GM19328 (cell line): ENCODE results near the gene CANX.
"Not testable (repeated sequence)": the region's sequence is repeated elsewhere in the genome, so short reads cannot be mapped to it uniquely, and the experiment has no call there.

Experiments used
- ATAC-seq: cut with Tn5 transposase; IDR thresholded peaks from one replicate; pipeline ENCODE4 v1.9.1; 2021; ENCODE audit warnings: mild to moderate bottlenecking, moderate library complexity; ENCODE audit not compliant: unreplicated experiment

The CANX gene

DNA sequence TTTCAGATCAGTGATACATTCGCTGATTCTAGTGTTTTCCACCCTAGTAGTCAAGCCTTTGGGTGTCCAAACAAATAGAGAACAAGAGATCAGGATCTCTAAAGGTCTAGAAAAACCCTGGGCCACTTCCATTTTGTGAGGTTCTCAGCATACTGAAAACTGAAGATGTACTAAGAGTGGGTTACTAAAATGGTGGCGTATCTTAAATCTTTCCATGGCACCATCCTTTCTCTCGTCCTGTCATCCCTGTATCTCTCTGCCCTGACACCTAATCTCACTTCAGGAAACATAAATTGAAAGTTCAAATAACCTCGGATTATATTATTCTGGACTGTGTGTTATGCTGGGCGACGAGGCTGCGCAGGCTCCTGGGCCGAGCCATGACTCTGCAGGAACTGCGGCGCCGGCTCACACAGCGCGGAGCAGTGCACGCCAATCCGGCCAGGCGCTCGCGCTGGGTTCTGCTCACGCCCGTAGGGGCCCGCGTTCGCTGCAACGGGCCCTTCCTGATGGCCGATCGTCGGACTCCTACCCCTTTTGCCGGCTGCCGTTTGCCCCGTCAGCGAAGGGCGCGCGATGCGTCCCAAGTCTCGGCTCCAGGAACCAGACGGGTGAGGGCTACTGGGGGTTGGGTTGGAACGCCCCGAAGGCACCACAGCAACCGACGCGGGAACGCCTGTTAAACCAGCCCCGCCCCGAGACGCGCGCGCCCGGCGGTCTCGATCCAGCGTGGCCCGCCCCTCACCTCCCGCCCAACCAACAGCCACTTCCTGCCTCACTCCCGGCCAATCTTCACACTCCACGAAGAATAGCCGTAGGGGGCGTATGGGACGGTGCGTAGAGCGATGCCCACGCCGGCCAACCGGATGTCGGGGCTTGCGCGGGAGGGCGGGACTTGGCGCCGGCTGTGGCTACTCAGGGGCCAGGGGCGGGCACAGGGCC, 503 bp upstream of the CANX start:
- ATAC-seq = peak; percentile 89

DNA sequence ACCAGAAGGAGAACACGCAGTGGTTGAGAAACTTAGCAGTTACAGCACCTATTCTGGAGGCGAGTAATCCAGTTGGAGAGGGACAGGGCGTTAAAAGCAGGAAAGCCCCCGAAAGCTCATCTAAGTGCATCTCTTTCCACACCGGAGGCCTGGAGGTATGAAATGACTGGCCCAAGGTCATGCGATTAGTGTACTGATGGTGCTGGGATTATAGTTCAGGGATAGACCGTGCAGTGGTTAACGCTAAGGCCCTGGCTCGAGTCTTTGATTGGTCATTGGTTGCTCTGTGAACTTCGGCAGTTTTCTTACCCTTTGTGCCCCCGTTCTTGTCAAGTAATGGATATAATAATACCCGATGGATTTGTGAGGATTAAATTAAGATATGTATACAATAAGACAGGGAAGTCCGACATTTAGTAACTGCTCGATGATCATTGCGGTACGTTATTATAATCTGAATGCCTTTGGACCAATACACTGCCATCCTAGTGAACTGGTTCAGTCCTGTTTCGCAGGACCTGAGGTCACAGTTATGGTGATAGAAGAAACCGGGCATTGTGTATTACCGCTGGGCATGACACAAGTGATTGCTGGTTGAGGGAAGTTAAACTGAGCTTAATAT, 960 bp downstream of the CANX start:
- no peak for ATAC-seq

DNA sequence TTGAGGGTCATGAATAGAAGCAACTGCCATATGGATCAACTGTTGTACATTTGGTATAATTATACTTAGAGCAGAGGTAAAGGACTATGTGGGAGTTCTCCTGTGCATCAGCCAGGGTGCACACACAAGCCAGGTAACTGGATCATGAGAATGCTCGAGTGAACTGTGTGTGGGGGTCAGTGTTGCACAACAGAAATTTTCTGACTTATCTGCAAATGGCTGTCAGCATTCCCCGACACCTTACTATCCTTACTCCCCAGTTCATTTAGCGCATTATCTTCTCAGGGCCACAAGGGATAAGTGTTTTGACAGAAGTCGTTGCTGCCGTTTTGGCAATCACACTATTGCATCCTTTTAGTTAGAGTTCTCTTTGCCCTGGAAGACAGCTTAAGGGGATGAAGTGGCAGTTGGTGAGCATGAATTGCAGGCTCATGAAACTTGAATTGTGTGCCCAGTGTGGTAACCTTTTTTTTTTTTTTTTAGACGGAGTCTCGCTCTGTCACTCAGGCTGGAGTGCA, 1.7 kb downstream of the CANX start:
- no peak for ATAC-seq

DNA sequence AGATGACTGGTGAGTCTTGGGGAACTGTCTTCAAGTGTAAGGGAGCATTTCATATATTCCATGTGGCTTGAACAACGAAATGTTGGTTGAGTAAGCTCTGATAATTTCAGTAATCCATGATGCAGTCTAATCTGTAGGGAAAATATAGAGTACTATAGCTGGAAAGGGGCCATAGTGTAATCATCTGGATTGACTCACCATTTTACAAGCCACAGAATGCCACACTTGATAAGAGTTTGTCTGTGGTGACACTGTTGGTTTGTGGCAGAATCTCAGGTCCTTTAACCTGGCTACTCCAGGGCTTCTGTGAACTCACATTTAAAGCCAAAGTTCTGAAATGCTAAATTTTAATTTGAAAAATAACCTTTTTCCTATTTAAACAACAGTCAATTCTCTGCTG, 17.5 kb downstream of the CANX start:
- ATAC-seq = no peak

DNA sequence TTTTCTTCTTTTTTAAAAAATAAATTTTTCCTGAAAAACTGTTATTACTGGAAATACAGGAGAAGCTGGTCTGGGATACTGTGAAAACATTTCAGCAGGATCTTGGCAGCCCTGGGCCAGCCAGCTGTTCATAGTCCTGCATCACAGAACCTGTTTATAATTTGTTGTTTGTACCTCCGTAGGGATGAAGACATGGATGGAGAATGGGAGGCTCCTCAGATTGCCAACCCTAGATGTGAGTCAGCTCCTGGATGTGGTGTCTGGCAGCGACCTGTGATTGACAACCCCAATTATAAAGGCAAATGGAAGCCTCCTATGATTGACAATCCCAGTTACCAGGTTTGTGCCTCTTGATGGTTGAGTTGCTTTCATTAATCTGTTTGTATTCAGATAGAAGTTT, 21.5 kb downstream of the CANX start:
- ATAC-seq = no peak

DNA sequence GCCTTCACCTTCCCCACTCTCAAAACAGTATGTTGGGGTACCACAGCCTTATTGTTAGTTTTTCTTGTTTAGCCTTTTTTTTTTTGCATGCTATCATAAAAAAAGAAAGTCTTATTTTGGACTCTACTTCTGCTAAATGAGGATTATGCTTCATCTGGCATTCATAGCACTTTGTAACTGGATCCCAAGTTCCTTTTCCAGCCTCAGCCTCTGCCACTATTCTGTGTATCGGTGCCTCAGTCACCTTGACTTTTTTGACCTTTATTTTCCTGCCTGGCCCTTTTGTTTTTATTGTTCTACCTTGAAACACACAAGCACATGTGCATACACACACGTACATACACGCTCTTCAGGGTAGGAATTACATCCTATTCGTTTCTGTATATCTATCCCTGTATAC, 25.4 kb downstream of the CANX start:
- no peak for ATAC-seq

DNA sequence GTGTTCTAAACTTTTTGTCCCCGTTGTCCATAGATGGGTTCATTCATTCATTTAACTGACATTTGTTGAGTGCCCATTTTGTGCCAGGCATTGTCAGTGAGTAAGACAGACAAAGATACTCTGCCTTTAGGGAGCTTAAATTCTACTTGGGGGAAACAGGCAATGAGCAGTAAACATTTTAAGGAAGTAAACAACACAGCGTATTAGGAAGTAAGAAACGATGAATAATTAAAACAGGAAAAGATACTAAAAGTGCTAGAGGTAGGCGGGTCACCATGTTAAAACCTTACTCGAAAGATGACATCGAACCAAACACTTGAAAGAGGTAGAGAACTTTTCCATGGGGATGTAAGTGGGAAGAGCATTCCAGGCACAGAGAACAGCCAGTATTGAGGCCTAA, 28.3 kb downstream of the CANX start:
- no peak for ATAC-seq

DNA sequence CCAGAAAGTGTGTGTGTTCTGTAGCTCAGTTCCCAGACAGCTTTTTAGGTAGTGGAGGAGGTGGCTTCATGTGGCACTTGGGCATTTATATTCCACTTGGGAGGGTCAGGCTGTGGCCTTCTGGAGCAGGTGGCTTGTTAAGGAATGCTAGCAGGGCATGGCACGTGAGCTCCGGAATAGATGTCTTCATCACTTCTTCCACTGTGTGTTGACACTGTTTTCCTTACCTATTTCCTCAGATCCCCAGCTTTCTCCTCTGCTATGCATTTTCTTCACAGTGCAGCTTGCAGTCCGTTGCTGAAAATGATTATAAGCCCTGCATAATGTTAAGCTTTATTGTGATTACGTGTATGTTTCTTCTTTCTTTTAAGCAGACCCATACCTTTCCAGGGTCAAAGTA, 30.5 kb downstream of the CANX start:
- no peak for ATAC-seq

DNA sequence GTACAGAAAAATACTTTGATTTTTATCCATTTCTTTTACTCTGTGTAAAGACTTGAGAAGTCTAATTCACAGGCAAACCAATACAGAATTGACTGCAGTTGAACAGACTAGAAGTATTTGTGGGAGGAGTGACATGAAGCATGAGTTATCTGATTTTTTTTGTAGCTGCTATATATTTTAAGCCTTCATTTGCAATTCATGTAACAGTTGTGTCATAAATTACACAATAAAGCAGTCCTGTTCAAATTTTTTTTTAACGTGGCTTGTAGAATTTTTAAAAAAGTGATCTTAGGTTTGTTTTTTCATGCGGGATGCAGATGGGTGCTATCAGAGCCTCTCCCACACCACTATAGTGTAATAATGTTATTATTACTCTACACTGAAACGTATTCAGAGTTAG, 31.0 kb downstream of the CANX start:
- ATAC-seq = no peak

DNA sequence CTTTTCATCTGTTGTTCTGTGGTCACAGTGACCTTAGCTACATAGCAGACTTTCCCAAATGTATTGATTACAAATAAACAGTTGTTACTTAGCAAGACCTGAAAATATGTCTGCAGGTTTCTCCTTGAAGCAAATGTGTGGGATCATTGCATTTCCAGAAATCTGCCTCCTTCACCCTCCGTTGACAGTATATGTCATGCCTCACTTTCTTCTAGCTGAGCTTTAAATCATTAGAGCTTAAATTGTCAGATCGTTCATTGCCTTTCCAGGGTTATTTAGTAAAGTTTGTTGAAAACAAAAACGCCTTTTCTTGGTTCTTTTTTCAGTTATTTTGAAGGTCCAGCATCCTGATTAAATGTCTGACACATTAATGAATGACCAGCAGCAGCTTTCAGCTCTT, 31.6 kb downstream of the CANX start:
- no peak for ATAC-seq

DNA sequence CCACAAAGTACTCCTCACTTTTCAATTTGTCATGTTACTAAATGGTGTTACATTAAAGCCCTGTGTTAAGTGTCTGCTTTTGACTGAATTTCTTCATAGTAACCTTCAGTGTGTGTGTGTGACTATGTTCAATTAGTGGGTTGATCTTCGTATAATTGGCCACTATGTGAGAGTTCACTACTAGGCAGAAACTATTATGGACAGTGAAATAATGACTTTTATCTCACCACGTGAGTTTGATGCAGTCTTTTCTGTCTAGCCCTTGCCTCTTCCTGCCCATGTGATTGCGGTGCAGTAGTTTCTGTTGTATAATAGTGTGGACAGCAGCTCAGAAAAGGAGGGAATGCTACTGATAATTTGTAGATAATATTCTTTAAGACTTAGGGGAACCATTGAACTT, 32.1 kb downstream of the CANX start:
- no peak for ATAC-seq

DNA sequence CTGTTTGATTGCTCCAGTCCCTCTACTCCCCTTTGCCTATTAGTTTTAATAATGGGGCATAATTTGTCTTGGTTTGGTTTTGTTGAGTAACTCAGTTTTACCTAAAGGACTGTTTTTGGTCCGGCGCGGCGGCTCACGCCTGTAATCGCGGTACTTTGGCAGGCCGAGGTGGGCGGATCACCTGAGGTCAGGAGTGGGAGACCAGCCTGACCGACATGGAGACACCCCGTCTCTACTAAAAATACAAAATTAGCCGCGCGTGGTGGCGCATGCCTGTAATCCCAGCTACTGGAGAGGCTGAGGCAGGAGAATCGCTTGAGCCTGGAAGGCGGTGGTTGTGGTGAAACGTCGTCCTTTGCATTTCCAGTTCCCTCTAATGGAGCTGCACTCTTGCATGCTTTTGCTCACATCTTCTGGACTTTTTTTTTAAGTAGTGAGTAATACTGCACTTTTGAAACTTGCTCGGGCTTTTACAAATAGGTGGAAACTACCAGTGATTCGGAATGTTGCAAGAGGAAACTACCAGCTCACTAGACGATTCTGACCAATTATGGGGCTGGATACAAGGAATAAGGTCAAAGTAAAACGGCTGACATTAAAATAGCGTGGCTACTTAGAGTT, 33.1 kb downstream of the CANX start:
- ATAC-seq = peak; percentile 5

DNA sequence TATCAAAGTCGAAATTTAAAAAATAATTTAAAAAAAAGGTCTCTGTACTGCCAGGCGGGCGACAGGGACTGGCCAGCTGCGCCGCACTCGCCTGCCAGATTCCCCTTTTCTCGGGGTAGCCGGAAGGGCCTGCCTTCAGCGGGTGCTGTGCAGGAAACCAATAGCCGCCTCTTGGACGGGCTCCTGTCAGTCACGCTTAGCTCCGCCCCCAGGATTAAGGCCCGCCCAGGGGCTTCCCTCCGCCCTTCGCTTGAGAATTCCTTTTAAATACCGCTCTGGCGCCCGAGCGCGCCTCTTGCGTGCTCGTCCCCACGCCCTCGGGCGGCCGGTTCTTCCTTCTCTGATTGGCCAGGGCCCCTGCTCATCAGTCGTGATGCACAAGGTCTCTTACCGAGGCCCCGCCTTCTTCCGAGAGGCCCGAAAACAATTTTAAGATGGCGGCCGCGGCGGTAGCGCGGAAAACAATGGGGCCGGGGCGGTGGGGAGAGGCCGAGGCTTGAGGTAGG, 33.7 kb downstream of the CANX start, which contains the start of gene MAML1:
Gene MAML1 (plus strand): TSS at position 411 of the 506 bp plus-strand sequence. CDS start 291 bp downstream, outside the sequence.
- ATAC-seq = peak; percentile 95

DNA sequence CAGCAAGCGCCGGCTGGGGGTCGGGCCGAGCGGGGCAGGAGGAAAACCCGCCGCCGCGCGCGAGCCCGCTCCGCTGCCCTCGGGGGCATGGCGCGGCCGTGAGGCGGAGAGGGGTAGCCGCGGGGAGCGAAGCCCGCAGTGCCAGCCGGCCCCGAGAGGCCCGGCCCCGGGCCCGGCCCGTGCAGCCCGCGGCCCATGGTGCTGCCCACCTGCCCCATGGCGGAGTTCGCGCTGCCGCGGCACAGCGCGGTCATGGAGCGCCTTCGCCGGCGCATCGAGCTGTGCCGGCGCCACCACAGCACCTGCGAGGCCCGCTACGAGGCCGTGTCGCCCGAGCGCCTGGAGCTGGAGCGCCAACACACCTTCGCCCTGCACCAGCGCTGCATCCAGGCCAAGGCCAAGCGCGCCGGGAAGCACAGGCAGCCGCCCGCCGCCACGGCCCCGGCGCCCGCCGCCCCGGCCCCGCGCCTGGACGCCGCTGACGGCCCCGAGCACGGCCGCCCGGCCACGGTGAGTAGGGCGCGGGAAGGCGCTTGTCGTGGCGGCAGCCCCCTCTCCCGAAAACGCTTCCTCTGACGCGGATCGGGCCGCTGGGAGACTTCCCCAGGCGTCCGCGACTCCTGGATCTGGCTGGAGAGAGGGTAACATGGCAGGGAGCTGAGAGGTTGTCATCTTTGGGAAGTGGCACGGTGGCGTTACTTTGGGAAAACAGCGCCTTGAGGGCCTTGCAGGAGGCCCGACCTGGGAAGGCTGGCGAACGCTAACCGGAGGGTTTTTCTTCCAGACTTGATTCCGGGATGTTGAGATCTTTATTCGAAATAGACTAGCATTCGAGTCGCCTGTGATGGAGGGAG, 34.4 kb downstream of the CANX start:
- ATAC-seq = peak; percentile 28

DNA sequence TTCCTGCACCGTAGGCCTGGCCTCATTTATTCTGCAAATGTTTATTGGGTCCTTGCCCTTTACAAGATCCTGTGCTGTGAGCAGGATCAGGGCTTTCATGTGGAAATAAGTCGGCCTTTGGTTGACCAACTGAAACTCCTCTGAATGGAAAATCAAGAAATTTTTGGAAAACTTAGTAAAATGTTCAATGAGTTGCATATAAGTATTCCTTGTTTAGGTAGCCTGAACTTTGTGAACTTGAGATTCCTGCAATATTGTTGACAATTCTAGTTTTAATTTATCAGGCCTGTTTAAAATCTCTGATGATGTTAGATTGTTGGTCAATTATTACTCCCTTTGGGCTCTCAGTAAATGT, 35.0 kb downstream of the CANX start:
- no peak for ATAC-seq

DNA sequence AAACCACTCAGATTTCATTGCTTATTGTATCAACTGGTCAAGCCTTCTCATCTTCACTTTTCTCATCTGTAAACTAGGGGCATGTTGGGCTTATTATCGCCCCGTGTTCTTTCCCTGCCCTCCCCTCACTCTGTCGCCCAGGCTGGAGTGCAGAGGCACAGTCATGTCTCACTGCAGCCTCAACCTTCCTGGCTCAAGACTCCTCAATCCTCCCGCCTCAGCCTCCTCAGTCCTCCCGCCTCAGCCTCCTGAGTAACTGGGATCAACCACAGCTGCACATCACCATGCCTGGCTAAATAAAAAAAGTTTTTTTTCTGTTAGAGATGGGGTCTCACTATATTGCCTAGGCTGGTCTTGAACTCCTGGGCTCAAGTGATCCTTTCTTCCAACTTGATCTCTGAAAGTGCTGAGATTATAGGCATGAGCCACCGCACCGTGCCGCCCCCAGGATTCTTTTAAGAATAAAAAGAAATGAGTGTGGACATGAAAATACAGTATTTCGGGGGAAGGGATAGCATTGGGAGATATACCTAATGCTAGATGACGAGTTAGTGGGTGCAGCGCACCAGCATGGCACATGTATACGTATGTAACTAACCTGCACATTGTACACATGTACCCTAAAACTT, 35.9 kb downstream of the CANX start:
- no peak for ATAC-seq

DNA sequence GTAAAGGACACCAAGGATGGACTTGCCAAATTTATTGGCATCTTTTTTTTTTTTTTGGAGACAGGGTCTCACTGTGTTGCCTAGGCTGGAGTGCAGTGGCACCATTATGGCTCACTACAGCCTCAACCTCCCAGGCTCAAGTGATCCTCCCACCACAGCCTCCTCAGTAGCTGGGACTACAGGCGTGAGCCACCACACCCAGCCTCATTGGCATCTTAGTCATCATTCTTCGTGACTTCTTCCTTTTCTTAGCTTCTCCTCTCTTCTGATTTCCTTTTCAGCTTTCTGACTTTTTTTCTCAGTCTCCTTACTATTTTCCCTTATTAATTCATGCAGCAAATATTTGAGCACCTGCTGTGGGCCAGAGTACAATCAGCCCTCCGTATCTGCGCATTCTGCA, 40.0 kb downstream of the CANX start:
- ATAC-seq = no peak

DNA sequence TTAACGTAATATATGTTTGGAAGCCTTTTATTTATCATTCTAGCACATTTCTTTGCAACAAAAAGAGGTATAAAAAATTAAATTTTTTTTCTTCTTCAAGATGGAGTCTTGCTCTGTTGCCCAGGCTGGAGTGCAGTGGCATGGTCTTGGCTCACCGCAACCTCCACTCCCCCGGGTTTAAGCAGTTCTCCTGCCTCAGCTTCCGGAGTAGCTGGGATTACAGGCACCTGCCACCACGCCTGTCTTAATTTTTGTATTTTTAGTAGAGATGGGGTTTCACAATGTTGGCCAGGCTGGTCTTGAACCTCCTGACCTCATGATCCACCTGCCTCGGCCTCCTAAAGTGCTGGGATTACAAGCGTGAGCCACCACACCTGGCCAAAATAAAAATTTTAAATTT, 45.3 kb downstream of the CANX start:
- not testable (repeated sequence) for ATAC-seq

DNA sequence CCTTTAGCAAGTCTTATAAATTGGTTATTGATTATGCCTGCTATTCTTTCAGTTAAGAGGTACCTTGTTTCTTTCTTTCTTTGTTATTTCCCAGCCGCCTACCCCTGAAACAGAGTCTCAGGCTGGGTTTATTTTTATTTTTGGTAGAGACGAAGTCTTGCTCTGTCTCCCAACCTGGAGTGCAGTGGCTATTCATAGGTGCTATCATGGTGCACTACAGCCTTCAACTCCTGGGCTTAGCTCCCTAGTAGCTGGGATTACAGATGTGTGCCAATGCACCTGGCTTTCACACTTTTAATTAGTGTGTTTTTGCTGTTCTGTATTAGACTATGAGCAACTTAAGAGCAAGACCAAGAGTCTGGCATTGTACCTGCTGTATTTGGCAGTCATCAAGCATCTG, 48.1 kb downstream of the CANX start:
- no peak for ATAC-seq

DNA sequence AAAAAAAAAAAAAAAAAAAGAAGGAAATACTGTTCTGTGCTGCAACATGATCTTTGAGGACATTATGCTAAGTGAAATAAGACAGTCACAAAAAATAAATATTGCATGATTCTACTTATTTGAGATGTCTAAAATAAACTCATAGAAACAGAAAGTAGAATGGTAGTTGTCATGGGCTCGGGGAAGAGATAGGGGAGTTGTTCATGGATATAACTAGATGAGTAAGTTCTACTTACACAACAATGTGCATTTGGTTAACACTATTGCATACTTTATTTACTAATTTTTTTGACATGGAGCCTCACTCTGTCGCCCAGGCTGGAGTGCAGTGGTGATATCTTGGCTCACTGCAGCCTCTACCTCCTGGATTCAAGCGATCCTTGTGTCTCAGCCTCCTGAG, 49.0 kb downstream of the CANX start:
- ATAC-seq = no peak
